Medulla oblongata (tissue), 1 donor: ENCODE measurements around the gene CECR2.
A peak's percentile ranks its signal among the peaks of the same experiment; 100 is the strongest.

ENCODE experiments used
- DNase-seq: peaks from one replicate; pipeline ENCODE4 v3.0.0-alpha.2; 2015; ENCODE audit errors: extremely low spot score

CECR2 gene

DNA sequence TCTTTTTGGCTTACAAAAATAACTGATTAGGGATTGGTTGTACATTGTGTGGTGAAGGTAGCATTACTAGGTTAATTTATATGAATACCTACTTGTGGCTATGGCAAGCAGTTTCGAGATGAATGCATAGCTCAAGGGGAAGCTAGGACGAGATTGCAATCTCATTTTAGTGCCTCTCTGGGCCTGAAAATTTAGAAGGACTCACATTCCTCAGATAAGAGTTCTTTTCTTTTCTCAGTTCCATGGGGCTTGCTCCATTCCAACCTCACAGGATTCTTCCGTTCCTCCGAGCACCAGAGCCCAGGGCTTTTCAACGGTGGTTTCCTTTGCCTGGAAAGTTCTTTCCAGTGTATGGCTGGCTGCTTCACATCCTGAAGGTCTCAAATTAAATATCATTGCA is 82.1 kb downstream of the CECR2 start:
- DNase-seq: no peak

DNA sequence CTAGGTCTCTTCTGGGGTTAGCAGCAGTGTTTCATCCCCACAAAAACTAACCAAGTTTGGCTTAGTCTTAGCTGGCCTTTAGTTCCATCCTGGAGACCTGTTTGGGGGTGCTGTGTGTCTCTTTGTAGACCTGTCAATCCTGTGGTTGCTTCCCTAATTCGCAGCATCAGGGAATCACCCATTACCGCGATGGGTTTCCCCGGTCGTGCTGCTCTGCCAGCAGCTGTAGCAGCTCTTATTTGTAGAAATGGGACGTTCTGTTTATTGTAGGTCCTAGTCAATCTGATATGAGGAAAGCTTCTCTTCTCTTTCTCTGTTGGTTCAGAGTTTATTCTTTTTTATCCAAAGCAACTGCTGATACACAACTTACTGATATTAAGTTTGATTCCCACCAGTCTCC is 91.6 kb downstream of the CECR2 start:
- no peak for DNase-seq

- no peak for DNase-seq
These were observed 101.7 kb downstream of the CECR2 start for GRCh38 chr22:17470880-17471500.

- peak; percentile 44 for DNase-seq
These were observed 102.8 kb downstream of the CECR2 start for GRCh38 chr22:17471886-17472535.

DNA sequence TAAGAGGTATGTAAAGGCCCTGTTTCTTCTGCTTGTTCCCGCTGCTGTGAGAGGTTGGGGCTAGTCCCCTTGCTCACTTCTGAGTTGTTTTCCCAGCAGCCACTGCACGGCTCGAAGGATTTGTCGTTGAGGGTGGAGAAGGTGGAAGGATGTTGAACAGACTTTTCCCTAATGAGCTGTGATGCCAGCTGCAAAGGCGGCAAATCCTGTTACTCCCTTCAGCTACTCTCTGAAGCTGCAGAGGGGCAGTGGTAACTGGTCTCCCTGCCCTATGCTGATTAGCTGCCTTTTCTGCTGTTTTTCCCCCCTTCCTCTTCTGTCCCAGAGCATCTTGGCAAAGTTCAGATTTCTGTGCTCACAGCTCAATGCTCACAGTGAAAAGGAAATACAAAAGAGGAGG is 103.7 kb downstream of the CECR2 start:
- peak; percentile 41 for DNase-seq

DNA sequence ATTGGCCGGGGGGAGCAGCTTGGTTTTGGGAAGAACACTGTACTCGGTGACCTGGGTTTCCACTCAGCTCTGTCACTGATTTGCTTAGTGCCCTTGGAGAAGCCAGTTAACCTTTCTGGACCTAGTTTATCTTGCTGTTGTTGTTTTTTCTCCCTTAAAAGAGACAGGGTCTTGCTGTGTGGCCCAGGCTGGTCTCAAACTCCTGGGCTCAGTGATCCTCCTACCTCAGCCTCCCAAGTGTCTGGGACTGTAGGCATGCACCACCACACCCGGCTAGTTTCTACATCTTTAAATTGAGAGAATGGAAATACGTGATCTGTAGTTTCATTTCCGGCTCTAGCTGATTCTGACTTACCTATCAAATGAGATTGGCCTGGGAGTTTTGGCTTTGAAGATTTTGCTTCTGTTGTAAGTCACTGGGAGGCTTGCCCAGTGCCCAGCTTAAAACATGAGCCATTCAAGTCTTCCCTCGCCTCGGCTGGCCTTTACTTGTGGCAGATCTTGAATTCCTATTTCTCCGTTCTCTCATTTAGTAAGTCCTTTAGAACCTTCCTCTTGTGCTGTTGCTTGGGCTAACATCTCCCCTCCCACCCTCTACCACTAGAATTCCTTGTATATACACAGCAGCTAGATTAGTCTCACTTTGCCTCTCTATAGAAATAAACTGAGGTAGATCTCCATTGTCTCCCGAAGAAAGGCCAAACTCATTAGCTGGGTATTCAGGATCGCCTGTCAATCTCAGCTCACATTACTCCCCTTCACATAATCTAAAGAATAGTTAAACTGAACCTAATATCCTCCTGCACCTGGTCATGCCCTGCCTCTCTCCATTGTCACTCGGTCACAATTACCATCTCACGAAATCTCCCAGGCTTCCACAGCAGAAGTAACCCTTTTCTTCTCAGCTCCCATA is 106.3 kb downstream of the CECR2 start:
- DNase-seq: no peak

- DNase-seq: no peak
These were observed 107.6 kb downstream of the CECR2 start for GRCh38 chr22:17476838-17477237.

DNA sequence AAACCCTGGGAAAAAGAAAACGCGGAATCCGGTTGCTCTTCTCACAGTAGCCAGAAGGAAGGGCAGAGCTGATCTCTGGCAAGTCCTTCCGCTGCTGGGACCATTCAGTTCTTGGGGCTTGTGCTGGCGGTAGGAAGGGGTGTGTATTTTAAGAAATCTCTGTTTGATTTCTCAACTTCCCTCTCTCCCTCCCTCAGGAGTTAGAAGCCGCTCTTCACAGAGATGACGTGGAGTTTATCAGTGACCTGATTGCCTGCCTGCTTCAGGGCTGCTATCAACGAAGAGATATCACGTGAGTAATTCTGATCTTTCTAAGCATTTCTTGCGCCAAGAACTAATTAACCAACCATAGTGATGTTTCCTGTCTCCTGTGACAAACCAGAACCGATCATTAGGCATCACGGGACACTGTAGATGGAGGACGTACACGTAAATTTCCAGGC is 108.2 kb downstream of the CECR2 start:
- no peak for DNase-seq

DNA sequence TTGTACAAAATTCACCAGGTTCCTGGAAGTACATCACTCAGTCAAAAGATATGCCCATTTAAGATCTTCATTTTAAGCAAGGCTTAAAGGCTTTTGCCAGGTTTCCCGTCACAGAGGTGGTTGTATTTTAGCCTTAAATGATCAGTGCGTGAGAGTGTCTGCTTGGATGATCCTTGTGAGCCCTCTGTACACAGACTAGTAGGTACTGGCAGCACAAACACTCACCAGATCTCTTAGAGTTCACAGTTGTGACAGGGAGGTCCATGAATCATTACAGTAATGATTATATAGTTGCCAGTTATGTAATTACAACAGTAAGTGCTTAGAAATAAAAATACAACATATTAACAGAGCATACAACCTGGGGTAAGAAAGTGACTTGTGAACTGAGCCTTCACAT is 109.9 kb downstream of the CECR2 start:
- DNase-seq: no peak

DNA sequence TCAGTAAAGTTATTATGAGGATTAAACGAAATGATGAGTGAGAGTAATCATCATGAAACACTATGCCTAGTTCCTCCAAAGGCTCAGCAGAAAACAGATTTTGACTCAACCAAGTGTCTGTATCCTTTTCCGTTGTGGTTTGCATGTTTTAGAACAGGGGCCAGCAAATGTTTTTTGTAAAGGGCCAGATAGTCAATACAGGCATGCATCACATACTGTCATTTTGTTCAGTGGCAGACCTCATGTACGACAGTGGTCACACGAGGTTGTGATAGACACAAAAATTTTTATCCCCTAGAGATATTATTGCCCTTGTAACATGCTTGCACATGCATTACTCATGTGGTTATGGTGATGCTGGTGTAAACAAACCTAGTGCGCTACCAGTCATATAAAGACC is 112.2 kb downstream of the CECR2 start:
- DNase-seq: no peak

DNA sequence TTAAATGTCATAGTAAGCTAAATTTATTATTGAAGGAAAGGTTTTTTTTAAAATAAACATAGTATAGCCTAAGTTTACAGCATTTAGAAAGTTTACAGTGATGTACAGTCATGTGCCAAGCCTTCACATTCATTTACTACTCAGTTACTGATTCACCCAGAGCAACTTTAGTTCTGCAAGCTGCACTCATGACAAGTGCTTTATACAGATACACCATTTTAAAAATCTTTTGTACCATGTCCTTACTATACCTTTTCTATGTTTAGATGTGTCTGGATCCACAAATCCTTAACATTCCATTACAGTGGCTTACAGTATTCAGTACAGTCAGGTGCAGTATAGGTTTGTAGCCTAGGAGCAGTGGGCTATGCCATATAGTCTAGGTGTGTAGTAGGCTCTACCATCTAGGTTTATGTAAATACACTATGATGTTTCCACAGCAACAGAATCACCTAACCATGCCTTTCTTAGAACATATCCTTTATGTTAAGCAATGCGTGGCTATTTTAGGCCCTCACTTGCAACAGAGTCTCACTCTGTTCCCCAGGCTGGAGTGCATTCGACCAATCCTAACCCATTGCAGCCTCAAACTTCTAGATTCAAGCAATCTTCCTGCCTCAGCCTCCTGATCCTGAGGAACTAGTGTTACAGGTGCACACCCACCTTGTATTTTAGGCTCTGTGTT is 114.6 kb downstream of the CECR2 start:
- DNase-seq: no peak

DNA sequence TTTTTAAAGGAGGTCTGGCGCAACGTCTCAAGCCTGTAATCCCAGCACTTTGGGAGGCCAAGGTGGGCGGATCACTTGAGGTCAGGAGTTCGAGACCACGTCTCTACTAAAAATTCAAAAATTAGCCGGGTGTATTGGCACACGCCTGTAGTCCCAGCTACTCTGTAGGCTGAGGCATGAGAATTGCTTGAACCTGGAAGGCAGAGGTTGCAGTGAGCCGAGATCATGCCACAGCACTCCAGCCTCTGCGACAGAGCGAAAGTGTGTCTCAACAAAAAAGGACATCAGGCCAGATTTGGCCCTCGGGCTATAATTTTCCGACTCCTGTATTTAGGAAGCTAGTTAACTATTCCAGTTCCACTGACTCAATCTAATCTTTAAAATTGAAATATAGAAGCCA is 115.3 kb downstream of the CECR2 start:
- DNase-seq: no peak

DNA sequence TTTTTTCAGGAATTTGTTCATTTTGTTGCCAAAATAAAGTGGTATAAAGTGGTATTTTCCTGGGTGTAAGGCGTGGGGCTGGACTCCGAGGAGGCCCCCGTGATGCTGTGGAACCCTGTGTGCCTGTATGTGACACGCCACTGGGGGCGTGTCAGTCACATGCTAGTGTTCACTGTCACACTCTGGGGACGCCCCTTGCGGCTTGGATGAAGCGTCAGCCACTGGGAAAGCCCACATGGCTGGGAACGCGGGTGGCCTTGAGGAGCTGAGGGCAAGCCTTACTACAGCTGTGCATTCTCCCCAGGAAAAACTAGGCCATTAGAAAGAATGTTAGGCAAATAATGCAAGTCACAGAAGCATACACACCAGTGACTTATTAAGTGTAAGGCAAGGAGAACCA is 117.1 kb downstream of the CECR2 start:
- DNase-seq: peak; percentile 35

DNA sequence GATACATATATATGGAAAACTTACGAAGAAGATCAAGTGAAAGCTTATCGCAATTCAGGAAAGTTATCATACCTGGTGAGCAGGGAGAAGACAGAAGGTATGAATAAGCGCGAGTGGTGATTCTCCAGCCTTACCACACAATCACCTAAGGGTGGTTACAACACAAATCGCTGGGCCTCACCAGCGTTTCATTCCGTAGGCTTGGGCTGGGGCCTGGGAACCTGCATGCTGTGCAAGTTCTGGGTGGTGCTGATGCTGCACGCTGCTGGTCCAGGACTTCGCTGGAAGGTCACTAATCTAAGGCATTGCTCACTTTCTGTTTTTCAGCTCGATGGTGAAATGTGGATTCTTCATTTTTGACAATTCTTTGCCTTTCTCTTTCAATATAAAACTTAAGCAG is 117.5 kb downstream of the CECR2 start:
- no peak for DNase-seq

GRCh38 chr22:17489101-17489500 is 119.8 kb downstream of the CECR2 start:
- DNase-seq: no peak

DNA sequence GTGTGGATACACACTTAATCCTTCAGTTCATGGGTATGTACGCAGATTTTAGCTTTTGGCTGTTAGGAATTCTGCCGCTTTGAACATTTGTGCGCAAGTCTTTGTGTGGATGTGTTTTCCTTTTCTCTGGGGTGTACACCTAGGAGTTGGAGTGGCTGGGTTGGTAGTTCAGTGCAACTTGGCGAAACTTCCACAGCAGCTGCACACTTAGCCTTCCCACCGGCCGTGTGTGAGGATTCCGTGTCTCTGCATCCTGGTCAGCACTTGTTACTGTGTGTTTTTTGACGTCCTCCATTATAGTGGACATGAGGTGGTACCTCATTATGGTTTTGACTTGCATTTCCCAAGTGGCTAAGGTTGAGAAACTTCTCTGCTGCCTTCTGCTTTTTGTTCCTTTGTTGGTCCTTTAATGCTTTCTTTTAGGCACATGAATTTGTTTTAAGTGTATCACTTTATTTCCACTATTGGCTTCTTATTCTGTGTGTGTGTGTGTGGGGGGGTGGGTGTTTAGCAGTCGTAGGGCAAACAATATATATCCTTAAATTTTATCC is 121.9 kb downstream of the CECR2 start:
- DNase-seq: no peak

DNA sequence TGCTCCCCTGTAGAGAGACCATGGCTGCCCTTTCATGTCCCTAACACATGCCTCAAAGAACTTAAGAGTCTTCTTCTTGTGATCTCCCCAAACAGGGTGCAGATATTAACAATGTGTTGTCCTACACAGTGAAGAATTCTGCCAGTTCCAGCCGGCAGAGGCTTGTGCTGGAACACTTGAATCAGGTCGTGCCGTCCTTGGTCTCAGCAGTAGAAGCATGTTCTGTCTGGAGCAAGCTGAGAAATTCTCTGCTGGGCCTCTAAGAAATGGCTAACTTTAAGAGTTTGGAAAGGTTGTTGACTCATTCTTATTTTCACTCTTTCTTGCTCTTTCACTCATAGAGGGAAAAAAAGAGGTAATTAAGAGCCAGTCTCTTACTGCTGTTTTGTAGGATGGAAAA is 123.0 kb downstream of the CECR2 start:
- peak; percentile 57 for DNase-seq

GRCh38 chr22:17493419-17493981 is 124.2 kb downstream of the CECR2 start:
- no peak for DNase-seq

DNA sequence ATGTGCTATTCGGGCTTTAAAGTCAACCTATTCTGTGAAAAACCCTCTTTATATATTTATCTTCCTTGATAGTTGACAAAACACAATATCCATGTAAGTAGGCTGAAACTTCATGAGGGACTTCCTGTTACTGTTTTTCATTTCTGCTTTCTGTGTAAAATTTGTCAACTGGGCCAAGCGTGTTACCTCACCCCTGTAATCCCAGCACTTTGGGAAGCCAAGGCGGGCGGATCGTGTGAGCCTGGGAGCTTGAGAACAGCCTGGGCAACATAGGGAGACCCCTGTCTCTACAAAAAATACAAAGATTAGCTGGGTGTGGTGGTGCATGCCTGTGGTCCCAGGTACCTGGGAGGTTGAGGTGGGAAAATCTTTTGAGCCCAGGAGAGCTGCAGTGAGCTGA is 127.6 kb downstream of the CECR2 start:
- DNase-seq: no peak

DNA sequence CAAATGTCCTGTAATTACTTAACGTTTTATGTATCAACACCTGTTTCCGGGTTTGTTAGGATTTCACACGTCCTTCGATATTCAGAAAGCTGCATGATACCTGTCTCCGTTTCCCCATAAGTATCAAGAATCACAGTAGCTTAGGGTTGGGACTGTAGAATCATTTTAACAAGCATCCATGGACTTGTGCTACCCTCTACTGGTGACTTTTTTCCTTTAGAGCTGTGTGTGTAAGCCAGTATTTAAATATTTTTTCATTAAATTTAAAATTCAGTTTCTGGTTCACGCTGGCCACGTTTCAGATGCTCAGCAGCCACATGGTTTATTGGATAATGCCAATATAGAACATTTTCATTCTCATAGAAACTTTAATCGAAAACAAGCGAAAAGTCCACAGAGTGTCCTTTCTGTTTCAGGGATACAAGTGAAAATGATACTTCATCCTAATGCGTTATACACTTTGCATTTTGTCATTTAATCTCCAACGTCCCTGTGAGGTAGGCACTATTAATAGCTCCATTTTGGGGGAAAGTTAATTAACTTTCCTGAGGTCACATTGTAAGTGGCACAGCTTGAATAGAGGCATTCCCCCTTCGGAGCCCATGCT is 132.5 kb downstream of the CECR2 start:
- peak; percentile 92 for DNase-seq

DNA sequence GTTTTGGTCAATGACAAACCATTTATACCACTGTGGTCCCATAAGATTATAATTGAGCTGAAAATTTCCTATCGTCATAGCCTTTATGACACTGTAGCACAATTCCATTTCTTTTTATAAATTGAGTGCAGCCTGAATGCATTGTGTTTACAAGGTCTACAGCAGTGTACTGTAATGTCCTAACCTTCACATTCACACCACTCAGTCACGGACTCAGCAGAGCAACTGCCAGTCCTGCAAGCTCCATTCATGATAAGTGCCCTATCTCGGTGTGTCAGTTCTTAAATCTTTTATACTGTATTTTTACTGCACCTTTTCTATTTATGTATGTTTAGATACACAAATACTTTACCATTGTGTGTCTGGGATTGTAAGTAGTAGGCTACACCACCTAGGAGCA is 138.8 kb downstream of the CECR2 start:
- DNase-seq: no peak
